SK-N-MC (cell line): Measurements from ENCODE around the gene FNDC3B.

Experiments
- EZH2 ChIP-seq: fragments of 200-600 bp; sonication (generic); IDR thresholded peaks from one replicate; pipeline ENCODE4 v1.6.1; 2017; ENCODE audit warnings: antibody characterized with exemption
- POLR2AphosphoS5 ChIP-seq: IDR thresholded peaks from 2 replicates; pipeline ENCODE4 v1.6.1; 2012; ENCODE audit warnings: mild to moderate bottlenecking, low read depth, low read length, borderline replicate concordance

- no peak for TF ChIP-seq EZH2
- no peak for TF ChIP-seq POLR2AphosphoS5
These were observed 180.4 kb downstream of the FNDC3B start for GRCh38 chr3:172219750-172220149.
